ENCODE data around the gene TSPAN15.

TSPAN15 gene

DNA sequence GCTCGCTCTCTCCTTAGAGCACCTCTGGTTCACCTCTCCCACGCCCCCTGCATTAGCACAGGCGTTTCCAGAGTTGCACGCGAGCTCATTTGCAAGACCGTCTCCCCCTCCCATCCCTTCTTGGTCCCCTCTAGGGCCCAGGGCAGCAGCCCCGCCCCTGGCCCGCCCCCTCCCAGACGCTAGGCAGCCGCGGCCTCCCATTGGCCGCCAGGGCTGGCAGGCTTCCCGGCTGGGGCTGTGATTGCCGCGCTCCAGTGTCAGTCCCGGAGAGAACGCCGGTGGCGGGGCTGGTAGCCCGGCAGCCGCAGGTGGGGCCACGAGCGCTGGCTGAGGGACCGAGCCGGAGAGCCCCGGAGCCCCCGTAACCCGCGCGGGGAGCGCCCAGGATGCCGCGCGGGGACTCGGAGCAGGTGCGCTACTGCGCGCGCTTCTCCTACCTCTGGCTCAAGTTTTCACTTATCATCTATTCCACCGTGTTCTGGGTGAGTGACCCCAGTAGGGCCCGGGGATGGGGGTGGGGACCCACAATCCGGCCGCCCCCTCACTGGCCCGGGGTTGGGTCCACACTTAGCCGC, at the start of gene TSPAN15:
TSPAN15 (plus strand) TSS at position 257 of the 575 bp plus-strand sequence; CDS start at position 387, 130 bp downstream.
- peak; percentile 34 to 96 (median 90) for DNase-seq

DNA sequence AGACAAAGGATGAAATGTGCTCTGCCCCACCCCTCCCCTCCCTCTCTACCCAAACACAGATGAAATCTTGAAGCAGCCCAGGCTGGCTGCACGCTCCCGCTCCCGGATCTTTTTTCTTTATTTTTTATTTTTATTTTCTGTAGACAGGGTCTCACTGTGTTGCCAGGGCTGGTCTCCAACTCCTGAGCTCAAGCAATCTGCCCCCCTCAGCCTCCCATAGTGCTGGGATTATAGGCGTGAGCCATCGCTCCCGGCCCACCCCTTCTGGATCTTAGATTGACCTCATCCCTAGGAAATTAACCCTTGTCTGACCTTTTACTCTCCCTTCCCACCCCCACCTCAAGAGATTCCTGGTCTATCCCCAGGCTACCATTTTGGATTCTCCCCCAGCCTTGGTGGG, 48.9 kb upstream of the TSPAN15 start:
- no peak for DNase-seq

DNA sequence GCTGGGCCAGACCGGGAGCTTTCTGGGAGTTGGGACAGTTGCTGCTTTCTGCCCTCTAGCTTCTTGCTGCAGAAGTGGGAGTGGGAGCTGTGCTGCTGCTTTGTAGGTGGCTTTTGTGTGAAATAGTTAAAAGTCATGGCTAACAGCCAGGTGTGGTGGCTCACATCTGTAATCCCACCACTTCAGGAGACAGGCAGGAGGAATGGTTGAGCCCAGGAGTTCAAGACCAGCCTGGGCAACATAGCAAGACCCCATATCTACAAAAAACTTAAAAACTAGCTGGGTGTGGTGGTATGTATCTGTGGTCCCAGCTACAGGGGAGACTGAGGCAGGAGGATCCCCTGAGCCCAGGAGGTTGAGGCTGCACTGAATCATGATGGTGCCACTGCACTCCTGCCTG, 48.2 kb upstream of the TSPAN15 start:
- no peak for DNase-seq

GRCh38 chr10:69403519-69403918, 47.7 kb upstream of the TSPAN15 start:
- DNase-seq = no peak

GRCh38 chr10:69404786-69405185, 46.5 kb upstream of the TSPAN15 start:
- no peak for DNase-seq

DNA sequence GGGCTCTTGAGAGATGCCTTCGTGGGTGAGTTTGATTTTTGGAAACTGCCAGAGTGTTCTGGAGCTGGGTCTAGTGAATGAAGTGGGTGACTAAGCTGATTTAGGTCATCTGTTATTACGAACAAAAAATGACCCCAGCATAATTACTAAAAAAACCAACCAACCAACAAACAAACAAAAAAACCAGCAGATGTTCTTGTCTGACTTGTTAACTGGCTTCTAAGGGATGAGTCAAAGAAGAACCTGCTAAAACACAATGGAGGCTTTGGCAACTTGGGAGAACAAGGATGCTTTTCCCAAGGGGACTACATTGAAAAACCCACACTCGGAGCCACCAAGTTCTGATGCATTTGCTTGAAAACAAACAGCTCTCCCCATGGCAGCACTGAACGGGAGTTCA, 46.0 kb upstream of the TSPAN15 start:
- DNase-seq = no peak

DNA sequence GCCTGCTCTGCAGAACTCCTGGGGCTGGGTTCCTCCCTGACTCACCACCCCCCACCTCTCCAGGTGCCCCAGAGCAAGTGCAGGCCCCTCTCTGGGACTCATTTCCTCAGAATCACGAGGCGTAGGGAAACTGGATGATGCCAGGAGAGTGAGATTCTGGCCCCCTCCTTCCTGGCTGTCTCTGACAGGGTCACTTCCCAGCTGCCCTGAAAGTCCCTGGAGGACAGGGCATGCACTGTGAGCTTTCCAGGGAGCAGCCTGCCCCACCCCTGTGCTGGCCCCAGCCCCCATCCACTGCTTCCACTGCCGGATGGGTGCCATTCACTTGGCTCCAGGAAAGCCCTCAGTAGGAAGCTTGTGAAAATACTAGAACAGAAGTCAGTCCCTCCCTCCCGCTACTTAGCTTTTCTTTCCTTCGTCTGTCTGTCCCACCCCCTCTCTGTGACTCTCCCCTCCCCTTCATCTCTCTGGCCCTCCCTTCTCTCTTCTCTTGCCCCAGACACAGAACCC, 44.9 kb upstream of the TSPAN15 start:
- peak in 2 of 14 donors; percentile 18 to 60 for DNase-seq

- DNase-seq = no peak
Observed at GRCh38 chr10:69406816-69407580, 44.3 kb upstream of the TSPAN15 start.

DNA sequence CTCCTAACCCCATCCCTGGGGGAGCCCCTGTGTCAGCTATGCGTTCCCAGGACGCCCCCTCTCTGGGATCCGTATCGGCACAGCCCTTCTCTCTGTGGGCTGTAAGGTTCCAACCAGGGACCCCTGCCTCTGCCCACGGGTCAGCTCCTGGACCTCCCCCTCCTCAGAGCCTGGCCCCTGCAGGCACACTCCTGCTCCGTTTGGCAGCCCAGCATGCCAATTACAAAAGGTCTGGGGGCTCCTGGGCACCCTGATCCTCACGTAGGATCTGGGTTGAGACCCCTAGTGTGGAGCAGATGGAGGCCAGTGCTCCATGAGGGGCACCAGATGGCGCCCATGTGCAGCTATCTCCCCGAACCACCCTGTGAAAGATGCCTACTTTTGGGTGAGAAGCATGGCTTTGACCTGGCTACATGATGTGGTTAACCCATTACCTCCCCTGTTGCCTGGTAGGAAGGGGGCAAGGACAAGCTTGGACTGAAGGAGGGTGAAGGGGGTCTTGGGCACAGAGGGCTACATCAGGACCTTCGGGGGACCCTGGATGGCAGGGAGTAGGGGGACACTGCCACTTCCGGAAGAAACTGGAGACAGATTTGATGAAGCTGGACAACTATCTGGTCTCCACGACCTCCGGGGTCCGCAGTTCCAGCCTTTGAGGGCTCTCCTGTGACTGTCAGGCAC, 43.5 kb upstream of the TSPAN15 start:
- no peak for DNase-seq

DNA sequence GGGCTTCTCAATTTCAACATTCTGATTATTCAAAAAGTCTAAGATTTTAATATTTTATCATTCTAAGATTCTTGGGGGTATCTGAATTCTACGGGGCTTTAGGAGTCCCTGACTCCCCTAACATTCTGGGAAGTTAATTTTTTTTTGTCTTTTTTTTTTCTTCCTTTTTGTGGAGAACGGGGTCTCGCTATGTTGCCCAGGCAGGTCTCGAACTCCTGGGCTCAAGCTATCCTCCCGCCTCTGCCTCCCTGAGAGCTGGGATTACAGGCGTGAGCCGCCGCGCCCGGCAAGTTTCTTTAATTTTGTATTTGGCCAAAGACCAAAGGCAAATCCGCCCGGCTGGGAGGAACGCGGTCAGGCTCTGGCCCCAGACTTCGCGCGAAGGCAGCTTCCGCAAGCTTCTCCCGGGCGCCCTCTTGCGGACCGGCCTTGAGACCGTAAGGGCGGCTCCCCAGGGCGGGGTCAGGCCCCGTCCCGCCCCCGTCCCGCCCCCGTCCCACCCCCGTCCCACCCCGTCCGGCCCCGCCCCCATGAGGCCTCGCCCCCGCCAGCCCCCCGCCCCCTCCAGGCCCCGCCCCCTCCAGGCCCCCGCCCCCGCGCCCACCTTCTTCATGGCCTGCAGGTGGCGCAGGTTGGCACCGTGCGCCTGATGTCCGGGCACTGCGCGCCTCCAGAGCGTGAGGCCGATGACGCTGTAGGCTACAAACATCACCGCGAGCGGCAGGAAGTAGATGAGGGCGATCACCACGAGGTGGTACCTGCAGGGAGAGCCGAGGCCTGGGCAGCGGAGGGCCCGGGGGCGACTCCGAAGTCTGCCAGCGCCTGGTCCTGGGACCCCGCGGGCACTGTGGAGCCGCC, 42.7 kb upstream of the TSPAN15 start:
- peak; percentile 17 to 94 (median 80) for DNase-seq

GRCh38 chr10:69409176-69409495, 42.1 kb upstream of the TSPAN15 start:
- DNase-seq = no peak

GRCh38 chr10:69409968-69410367, 41.3 kb upstream of the TSPAN15 start:
- DNase-seq = peak in 1 of 14 donors; percentile 12

GRCh38 chr10:69410487-69410886, 40.8 kb upstream of the TSPAN15 start:
- DNase-seq = no peak

DNA sequence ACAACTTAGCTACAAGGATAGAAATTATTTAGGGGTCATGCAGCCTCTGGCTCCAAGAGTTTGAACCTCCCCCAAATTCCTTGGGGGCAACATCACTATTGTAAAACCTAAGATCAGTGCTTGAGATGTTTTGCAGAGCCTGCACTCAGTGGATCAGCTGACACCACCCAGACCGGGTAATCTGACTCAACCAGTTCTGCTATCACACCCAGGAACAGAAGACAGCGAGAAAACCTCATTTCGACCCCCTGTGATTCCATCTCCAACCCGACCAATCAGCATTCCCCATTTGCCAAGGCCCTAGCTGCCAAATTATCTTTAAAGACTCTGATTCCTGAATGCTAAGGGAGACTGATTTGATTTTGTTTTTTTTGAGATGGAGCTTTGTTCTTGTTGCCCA, 39.8 kb upstream of the TSPAN15 start:
- DNase-seq = no peak

DNA sequence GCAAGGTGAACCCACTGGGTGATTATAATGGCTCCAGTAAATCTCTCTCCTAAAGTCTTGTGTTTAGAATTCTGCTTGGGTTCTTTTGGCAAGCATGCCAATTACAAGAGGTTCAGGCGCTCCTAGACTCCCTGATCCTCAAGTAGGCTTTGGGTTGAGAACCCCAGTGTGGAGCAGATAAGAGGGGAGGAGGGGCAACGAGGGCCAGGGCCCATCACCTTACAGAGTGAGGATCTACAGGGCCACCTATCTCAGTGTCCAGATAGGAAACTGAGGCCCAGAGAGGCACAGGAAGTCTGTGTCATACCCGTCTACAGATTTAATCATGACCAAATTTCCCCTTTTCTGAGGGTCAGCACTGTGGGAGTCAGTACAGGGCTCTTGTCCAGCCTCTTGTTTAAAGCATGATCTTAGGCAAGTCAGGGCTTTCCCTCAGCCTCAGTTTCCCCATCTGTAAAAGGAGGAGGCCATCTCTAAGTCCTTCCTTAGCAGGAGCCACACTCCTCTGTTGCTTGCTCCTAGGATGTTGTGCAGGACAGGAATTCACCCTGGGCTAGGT, 39.0 kb upstream of the TSPAN15 start:
- no peak for DNase-seq

DNA sequence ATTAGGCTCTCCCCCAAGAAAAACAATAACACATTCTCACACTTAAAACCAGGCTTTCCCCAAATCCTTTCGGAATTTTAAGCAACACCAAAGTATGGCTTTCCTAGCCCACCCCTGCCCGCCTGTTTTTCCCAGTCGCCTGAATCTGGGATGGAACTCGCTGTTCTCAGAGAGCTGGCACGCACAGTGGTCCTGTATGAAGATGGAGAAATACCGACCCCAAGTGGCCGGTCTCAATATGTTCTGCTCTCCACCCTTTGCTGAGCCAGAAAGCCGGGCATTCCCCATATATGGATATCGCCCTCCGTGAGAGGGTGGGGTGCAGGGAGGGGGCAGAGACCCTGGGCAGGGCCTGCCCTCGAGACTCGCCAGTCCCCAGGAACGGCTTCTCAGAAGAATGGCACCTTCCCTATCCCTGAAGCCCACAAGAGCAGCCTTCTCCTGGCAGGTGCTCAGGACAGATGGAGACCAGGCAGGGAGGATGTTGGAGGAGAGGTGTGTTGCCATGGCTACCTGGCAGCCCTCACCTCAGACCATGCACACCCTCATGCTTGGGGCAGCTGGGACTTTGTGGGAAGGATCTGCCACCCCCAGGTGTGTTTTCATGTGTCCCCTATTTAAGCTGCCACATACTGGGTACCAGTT, 37.9 kb upstream of the TSPAN15 start:
- peak in 10 of 14 donors; percentile 9 to 99 (median 31) for DNase-seq

DNA sequence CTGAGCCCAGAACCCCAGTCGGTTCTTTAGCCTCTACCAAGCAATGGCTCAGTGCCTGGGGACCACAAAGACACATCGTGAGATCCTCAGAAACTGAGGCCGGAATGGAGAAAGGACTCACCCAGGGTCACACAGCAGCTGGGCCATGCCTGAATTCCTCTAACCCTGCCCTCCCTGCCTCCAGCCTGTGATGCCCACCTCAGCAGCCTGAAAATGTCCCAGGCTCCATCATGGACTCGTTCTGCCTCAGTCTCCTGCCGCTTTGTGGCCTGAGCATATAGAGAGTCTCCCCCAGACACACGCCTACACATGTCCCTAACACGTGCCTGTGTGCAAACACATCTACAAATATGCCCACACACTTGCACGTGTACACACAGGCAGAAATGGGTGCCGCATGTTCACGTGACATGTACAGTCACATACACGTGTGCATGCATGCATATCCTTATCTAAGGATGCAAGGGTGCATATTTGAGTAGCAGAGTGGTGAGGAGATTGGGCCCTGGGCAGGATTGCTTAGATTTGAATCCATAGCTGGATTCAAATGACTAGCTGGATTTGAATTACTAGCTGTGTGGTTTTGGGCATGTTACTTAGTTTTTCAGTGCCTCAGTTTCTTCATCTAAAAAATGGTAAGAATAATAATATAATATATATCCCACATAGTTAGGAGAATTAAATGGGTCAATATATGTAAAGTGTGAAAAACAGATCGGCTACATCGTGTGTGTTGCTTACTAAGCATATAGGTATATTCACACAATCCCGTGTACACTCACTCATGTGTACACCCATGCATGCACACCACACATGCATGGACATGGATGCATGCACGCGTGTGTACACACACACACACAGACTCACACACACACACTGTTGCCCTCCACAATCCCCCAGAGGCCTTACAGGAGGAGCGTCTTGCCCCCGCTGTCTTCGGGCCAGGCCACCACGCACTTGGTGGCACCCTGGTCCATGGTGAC, 36.9 kb upstream of the TSPAN15 start:
- no peak for DNase-seq

GRCh38 chr10:69415049-69415448, 36.2 kb upstream of the TSPAN15 start:
- no peak for DNase-seq

- DNase-seq = no peak
Observed at GRCh38 chr10:69415951-69416350, 35.3 kb upstream of the TSPAN15 start.

DNA sequence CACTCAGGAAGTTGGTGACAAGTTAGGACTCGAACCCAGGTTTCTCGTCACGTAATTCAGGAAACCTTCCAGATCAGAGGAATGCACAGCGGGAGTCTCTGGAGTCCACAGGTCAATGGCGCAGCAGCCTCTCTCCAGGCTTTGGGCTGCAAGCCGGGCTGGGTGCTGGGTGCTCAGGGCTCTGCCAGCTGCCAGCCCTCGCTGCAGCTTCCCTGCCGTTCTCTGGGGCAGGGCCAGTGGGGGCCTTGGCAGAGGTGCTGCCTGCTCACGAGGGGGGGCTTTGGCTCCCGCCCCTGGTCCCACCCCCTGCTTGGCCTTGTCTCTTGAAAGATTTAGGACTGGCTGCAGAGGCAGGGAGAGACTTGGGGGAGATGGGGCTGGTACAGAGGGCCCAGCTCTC, 34.6 kb upstream of the TSPAN15 start, which contains the start of gene TACR2:
TACR2 (minus strand) TSS at position 224 of the 400 bp plus-strand sequence. CDS start 595 bp downstream, outside the sequence.
- peak in 1 of 14 donors; percentile 16 for DNase-seq

Measured in C1 segment of cervical spinal cord (tissue), 14 donors.